ENCODE data around the gene ABCB9. TPM values are rescaled to one million over a fixed set of nuclear protein-coding genes. Genes with fewer than 3 reads are reported as not detected.
A peak's percentile ranks its signal among the peaks of the same experiment; 100 is the strongest.

ABCB9 gene
- total RNA-seq, 1 donor from 2014 or later: 1.9 TPM

DNA sequence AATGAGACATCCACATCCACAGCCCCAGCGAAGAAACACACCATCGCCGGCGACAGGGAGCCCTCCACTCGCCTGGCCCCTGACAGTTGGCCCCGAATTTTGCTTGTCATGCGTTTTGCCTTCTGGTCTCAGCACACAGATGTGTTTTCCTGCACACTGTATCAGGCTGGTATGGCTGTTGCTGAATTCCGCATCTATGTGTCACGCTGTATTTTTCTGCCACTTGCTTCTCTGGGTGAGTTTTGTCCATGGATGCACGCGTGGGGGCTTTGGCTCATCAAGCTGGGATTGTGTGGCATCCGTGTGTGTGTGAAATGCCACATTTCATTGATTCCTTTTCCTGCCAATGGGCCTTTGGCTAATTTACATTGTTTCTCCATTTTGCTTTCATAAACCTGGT, 40.7 kb upstream of the ABCB9 start:
- Mint-ChIP-seq H3K36me3 (no peaks in the 10 kb centered on the region), H3K4me3 (no peak overlapping the region), H3K27me3 (ENCODE audit: insufficient read depth, low read depth) (peaks cover 4% of the 10 kb centered on the region), H3K4me1 (peaks cover 3% of the 10 kb centered on the region), H3K9me3 (no peaks in the 10 kb centered on the region), H3K27ac (no peak overlapping the region)
- Histone ChIP-seq H4K20me1 (ENCODE audit: low read depth) (no peaks in the 10 kb centered on the region), H2AFZ (replicated peaks) (no peak overlapping the region), H3K27me3 (no peaks in the 10 kb centered on the region), H3K4me3 (no peak overlapping the region), H3K79me2 (ENCODE audit: low read depth) (no peaks in the 10 kb centered on the region), H3K9me3 (ENCODE audit: low read depth) (no peaks in the 10 kb centered on the region), H3F3A (ENCODE audit: low read depth) (no peaks in the 10 kb centered on the region), H3K4me1 (no peaks in the 10 kb centered on the region), H3K27ac (no peak overlapping the region), H3K9ac (no peak overlapping the region), H3K36me3 (no peaks in the 10 kb centered on the region), H3K4me2 (no peak overlapping the region)
- no peak for TF ChIP-seq EZH2phosphoT487 (IDR thresholded peaks at IDR 0.05)
- TF ChIP-seq, protein P1, sequence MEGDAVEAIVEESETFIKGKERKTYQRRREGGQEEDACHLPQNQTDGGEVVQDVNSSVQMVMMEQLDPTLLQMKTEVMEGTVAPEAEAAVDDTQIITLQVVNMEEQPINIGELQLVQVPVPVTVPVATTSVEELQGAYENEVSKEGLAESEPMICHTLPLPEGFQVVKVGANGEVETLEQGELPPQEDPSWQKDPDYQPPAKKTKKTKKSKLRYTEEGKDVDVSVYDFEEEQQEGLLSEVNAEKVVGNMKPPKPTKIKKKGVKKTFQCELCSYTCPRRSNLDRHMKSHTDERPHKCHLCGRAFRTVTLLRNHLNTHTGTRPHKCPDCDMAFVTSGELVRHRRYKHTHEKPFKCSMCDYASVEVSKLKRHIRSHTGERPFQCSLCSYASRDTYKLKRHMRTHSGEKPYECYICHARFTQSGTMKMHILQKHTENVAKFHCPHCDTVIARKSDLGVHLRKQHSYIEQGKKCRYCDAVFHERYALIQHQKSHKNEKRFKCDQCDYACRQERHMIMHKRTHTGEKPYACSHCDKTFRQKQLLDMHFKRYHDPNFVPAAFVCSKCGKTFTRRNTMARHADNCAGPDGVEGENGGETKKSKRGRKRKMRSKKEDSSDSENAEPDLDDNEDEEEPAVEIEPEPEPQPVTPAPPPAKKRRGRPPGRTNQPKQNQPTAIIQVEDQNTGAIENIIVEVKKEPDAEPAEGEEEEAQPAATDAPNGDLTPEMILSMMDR (IDR thresholded peaks at IDR 0.05): no peak
- TF ChIP-seq EZH2 (IDR thresholded peaks at IDR 0.05): no peak
- no peak for DNase-seq (ENCODE audit: low spot score)

DNA sequence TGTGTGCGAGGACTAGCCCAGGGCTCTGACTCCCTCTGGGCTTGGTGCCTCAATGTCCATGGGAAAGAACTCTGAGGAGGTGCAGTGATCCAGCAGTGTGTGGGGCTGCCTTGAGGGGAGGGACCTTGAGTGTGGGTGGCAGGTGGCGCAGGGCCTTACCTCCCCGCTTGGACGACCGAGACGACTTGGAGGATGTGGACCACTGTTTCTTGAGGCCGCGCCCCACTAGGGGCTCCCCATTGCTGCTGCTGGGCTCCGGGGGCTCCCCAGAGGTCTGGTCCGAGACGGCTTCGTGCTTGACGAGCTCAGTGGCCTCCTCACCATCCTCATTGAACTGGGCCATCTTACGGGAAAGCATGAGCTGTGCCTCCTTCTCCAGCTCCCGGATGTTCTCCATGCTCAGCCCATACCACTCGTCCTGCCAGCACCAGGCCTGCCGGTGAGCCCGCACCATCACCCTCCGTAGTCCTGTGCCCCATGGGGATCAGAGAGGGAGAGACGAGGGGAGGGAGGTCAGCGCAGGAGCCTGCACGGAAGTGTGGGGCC, 38.9 kb upstream of the ABCB9 start:
- no peak overlapping the region for H3K27ac ChIP-seq
- Mint-ChIP-seq H3K9me3 (no peaks in the 10 kb centered on the region), H3K36me3 (no peaks in the 10 kb centered on the region), H3K4me3 (peak overlapping the region; percentile 27), H3K4me1 (peaks cover 3% of the 10 kb centered on the region), H3K27me3 (ENCODE audit: insufficient read depth, low read depth) (peaks cover 5% of the 10 kb centered on the region), H3K27ac (peak overlapping the region; percentile 66)
- H3K36me3 ChIP-seq: no peaks in the 10 kb centered on the region
- TF ChIP-seq EZH2 (IDR thresholded peaks at IDR 0.05) (no peak), EZH2phosphoT487 (IDR thresholded peaks at IDR 0.05) (no peak)
- TF ChIP-seq, protein P1 (IDR thresholded peaks at IDR 0.05): no peak
- H3K79me2 ChIP-seq (ENCODE audit: low read depth): no peaks in the 10 kb centered on the region
- no peak overlapping the region for H3K9ac ChIP-seq
- H3K4me3 ChIP-seq: no peak overlapping the region
- H3F3A ChIP-seq (ENCODE audit: low read depth): no peaks in the 10 kb centered on the region
- no peak for DNase-seq (ENCODE audit: low spot score)
- H3K27me3 ChIP-seq: no peaks in the 10 kb centered on the region
- no peaks in the 10 kb centered on the region for H3K4me1 ChIP-seq
- no peaks in the 10 kb centered on the region for H4K20me1 ChIP-seq (ENCODE audit: low read depth)
- no peaks in the 10 kb centered on the region for H3K9me3 ChIP-seq (ENCODE audit: low read depth)
- H3K4me2 ChIP-seq: no peak overlapping the region
- H2AFZ ChIP-seq (replicated peaks): no peak overlapping the region

DNA sequence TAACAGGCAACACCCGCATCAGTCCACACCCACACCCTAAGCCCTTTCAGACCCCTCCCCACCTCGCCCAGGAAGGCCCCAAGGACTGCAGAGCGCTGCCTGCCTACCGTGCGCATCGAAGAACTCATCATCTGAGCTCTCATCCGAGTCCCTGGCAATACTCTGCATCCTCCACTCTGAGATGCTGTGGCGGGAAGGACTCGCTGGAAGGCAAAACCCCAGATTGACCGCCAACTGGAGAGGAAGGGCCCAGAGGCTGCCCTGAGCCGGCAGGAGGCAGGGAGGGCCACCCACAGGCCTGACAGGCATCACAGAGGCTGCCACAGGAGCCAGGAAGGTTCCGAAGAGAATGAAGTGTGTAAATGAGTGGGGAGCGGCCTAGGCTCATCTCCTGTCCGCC, 38.0 kb upstream of the ABCB9 start:
- no peaks in the 10 kb centered on the region for H3K9me3 Mint-ChIP-seq
- peaks cover 5% of the 10 kb centered on the region for H3K27me3 Mint-ChIP-seq (ENCODE audit: insufficient read depth, low read depth)
- no peak overlapping the region for H3K4me2 ChIP-seq
- no peak overlapping the region for H3K4me3 ChIP-seq
- no peak overlapping the region for H3K4me3 Mint-ChIP-seq
- H3F3A ChIP-seq (ENCODE audit: low read depth): no peaks in the 10 kb centered on the region
- no peaks in the 10 kb centered on the region for H3K36me3 Mint-ChIP-seq
- no peaks in the 10 kb centered on the region for H3K27me3 ChIP-seq
- no peaks in the 10 kb centered on the region for H4K20me1 ChIP-seq (ENCODE audit: low read depth)
- no peak for DNase-seq (ENCODE audit: low spot score)
- H3K4me1 ChIP-seq: peaks cover 4% of the 10 kb centered on the region
- H3K36me3 ChIP-seq: no peaks in the 10 kb centered on the region
- H3K4me1 Mint-ChIP-seq: peaks cover 3% of the 10 kb centered on the region
- H3K9me3 ChIP-seq (ENCODE audit: low read depth): no peaks in the 10 kb centered on the region
- H2AFZ ChIP-seq (replicated peaks): no peak overlapping the region
- H3K9ac ChIP-seq: no peak overlapping the region
- H3K27ac Mint-ChIP-seq: no peak overlapping the region
- TF ChIP-seq EZH2 (IDR thresholded peaks at IDR 0.05) (no peak), EZH2phosphoT487 (IDR thresholded peaks at IDR 0.05) (no peak)
- TF ChIP-seq, protein P1 (IDR thresholded peaks at IDR 0.05): no peak
- no peaks in the 10 kb centered on the region for H3K79me2 ChIP-seq (ENCODE audit: low read depth)
- no peak overlapping the region for H3K27ac ChIP-seq

Data from neural progenitor cell (in vitro differentiated cells).